SW480 (cell line): ENCODE measurements around the gene FANCI.
"Not testable (repeated sequence)": the region's sequence is repeated elsewhere in the genome, so short reads cannot be mapped to it uniquely, and the experiment has no call there.

ENCODE experiments used
- DNase-seq: peaks from one replicate; pipeline ENCODE4 v3.0.0-alpha.2; 2016; ENCODE audit warnings: low spot score

FANCI gene

GRCh38 chr15:89225588-89225987 is 18.2 kb upstream of the FANCI start:
- DNase-seq = no peak

GRCh38 chr15:89226359-89227221 is 17.2 kb upstream of the FANCI start:
- no peak for DNase-seq

GRCh38 chr15:89227425-89227824 is 16.4 kb upstream of the FANCI start:
- no peak for DNase-seq

- DNase-seq = no peak
These were observed 13.5 kb upstream of the FANCI start for GRCh38 chr15:89230277-89230676.

GRCh38 chr15:89231832-89232231 is 11.9 kb upstream of the FANCI start:
- no peak for DNase-seq

- DNase-seq = not testable (repeated sequence)
These were observed 3.6 kb upstream of the FANCI start for GRCh38 chr15:89239883-89240810.

- no peak for DNase-seq
These were observed 611 bp upstream of the FANCI start for GRCh38 chr15:89243046-89243690.

GRCh38 chr15:89244574-89244903 is 760 bp downstream of the FANCI start:
- DNase-seq = no peak

- DNase-seq = no peak
These were observed 3.7 kb downstream of the FANCI start for GRCh38 chr15:89247446-89247845.

GRCh38 chr15:89248584-89248983 is 4.8 kb downstream of the FANCI start:
- DNase-seq = no peak

- DNase-seq = not testable (repeated sequence)
These were observed 6.4 kb downstream of the FANCI start for GRCh38 chr15:89250142-89250541.

GRCh38 chr15:89277281-89277680 is 33.5 kb downstream of the FANCI start:
- DNase-seq = not testable (repeated sequence)

GRCh38 chr15:89278307-89278706 is 34.5 kb downstream of the FANCI start:
- DNase-seq = no peak

GRCh38 chr15:89282631-89283030 is 38.9 kb downstream of the FANCI start:
- no peak for DNase-seq

GRCh38 chr15:89283201-89283600 is 39.4 kb downstream of the FANCI start:
- no peak for DNase-seq

- DNase-seq = no peak
These were observed 48.2 kb downstream of the FANCI start for GRCh38 chr15:89291934-89292438.

GRCh38 chr15:89293012-89293411 is 49.2 kb downstream of the FANCI start:
- no peak for DNase-seq

GRCh38 chr15:89299896-89300295 is 56.1 kb downstream of the FANCI start:
- DNase-seq = peak; percentile 16

- DNase-seq = no peak
These were observed 57.7 kb downstream of the FANCI start for GRCh38 chr15:89301304-89302089.

GRCh38 chr15:89303986-89304385 is 60.2 kb downstream of the FANCI start:
- no peak for DNase-seq

- no peak for DNase-seq
These were observed 61.6 kb downstream of the FANCI start for GRCh38 chr15:89305395-89305794.
